Ramos (cell line): Measurements from ENCODE around the gene LOXL3.

Source experiments
- in situ Hi-C: fragments of 300-500 bp; cut with MboI; formaldehyde crosslinking; loops from one replicate; pipeline ENCODE4 v1.14.3; 2022; ENCODE audit warnings: low sequenced_read_pairs; ENCODE audit not compliant: unreplicated experiment

The LOXL3 gene

DNA sequence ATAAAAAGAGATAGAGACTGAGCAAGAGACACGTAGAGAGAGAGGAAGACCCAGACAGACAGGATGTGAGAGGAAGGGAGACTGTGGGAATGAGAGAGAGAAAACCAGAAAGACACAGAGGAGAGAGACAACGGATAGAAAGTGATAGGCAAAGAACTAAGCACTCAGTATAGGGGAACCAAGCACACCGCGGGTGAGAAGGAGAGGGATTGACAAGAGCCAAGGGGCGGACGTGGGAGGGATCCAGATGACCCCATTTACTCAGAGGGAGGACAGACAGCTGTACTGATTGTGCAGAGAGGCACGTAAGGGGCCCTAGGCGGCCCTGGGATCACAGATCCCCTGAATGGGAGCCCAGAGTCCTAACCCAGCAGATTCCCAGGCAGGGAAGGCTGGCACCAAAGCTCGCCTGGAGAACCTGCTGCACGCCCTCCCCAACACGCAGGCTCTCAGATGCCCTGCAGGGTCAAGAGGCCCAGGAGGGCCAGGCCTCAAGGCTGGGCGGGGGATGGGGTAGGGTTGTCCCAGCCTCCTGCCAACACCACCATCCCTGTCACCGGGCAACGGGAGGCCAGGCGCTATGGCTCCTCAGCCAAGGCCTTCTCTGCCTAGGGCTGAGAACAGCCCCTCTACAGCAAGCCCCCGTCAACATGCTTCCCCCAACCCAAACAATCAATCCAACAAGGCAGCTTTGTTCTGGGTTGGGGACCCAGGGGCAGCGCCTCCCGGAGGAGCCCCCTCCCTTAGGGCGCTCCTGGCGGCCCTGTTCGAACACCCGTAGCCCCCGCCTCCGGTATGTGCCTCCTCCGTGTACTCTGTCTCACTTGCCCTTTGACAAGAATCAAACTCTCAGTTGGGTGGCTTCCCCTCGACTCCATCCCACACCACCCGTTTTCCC, 579 bp downstream of the LOXL3 start:
- in situ Hi-C loops: no loop called here

DNA sequence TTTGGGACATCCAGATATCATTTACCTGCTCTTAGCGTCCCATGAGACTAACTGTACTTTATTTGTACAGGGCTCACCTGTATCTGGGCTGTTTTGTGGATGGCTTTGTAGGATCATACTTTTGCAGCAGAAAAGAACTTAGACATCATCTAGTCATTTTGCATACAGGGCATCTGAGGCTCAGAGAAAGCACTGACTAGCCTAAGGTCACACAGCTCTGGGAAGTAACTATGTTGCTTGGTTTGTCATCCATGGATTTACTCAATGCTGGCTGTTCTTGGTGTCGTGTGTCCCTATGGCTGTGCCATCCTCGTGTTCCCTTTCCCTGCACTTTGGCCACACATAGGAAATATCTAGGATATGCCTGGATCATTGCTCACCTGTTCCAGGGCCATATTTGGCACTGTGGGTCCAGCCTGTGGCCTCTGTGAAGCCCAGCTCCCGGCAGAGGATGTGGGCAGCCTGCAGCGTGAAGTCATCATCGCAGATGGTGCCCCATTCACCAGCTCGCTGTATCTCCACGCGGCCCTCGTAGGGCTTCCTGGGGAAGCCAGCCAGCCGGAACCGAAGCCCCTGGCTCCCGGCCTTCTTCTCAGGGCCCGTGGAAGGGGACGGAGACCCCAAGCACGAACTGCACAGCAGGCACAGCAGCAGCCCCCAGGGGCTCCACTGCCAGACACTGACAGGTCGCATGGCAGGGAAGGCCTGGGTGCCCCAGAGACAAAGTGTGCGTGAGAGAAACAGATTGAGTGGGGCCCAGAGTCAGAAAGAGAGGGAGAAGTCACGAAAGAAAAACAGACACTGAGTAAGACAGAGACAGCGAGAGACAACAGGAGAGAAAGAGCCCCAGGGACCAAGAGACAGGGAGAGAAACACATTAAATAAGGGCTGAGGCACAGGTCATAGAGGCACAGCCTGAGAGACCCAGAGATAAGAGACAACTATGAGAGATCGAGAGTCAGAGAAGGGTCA, 1.5 kb downstream of the LOXL3 start:
- in situ Hi-C loops: no loop called here

DNA sequence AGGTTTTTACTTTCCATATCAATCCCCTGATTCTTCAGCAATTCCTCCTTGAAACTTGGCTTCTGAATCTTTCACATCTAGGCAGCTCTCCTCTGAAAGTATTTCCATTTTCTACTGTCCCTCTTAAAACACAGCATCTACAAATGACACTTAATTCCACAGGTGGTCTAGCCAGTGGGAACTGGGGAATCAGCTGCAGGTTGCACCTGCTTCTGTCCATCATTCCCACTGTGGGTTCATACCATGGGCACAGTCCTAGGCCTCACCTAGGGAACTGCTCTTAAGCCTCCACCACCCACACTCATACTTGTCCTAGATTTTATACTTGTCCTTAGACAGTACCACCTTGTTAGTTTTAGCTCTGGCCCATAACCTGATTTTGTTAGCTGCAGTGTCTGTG, 2.2 kb downstream of the LOXL3 start:
- in situ Hi-C loops: no loop called here

DNA sequence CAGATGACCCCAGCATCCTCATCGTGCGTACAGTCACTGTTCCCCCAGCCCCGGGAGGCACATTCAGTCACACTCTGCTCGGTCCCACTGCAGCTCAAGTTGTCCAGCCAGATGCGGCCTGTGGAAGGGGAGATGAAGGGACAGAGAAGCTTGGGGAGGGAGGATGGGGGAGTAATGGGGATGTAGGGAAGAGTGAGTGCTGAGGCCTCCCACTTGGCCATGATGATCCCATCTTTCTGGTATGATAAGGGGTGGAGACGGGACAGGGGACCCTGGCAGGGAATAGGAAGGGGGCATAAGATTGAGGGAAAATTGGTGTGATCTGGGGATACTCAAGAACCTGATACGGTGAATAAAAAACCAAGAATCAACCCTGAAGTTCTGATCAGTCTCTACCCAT, 3.5 kb downstream of the LOXL3 start:
- in situ Hi-C loops: no loop called here

DNA sequence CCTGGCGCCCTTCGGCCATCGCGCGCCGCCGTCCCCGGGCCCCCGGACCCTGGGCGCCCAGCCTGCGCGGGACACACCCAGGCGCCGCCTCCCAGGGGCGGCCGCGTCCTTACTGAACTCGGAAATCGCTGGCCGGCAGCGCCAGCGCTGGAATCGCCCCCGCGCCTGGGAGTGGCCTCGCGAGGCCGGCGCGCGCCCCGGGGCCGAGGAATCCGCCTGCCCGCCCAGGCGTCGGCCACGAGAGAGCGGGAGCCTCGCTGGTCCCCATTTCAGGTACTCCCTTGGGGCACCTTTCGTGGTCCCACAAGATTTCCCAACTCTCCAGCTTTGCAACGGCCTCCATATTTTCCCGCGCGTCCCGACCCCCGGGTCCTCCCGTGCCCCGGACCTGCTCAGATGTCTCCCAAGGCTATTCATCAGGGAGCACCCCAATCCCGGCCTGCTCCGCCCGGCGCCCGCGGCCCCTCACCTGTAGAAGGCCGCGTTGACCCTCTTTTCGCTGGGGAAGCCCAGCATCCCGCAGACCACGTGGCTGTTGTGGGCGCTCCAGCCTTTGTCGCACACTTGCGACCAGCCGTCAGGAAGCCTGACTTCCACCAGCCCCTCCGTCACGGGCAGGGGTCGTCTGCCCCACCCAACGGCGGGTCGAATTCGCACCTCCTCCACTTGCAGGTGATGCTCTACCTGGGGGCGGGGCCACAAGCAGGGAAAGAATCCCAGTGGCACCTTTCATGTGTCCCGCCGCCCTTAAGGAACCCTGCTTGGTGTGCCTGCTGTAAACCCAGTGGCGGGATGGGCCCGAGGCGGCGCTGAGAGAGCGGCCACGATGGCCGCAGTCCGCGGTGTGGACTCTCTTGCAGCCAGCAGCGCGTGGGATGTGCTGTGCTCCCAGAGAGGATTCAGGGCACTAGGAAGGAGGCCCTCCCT, 4.6 kb downstream of the LOXL3 start:
- in situ Hi-C loops: no loop called here

DNA sequence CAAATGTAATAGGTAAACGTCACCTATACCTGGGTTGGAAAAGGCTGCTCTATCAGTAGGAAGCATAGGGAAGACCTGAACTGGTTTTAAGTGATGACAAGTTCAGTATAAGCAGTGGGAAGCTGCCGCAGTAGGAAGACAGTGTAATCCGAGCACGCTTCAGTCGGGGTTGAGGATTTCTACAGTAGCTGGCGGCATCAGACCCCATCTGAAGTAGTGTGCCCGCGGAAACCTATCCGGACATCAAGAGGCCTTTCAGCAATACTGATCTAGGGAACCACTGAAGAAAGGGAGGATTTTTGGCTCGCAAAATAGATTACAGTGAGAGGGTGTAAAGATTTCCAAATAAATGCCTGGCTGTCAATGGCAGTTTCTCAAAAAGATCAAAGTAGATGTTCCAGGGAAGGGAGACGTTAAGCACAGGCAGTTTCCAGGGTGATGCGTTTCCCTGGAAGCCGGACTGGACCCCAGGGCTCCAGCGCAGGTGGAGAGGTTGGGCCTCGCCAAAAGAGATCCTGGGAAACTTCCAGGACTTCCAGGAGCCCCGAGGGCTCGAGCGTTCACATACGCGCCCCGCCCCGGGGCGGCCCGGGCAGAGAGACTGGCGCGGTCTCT, 5.3 kb downstream of the LOXL3 start:
- in situ Hi-C loops: no loop called here

DNA sequence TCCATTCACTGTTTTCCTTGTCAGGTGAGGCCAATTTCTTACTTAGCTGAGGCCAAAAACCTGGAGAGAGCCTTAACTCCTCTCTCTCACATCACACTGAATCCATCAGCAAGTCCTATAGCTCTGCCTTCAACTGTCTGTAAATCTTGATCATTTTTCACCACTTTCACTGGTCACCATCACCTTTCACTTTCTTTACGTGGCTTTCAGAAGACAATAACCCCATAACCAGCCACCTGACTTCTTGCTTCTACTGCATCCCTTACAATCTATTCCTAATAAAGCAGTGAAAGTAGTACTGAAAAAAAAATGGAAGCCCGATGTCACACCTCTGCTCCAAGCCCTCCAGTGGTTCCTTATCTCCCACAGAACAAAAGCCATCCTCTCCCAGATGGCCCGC, 7.7 kb downstream of the LOXL3 start:
- in situ Hi-C loops: no loop called here

DNA sequence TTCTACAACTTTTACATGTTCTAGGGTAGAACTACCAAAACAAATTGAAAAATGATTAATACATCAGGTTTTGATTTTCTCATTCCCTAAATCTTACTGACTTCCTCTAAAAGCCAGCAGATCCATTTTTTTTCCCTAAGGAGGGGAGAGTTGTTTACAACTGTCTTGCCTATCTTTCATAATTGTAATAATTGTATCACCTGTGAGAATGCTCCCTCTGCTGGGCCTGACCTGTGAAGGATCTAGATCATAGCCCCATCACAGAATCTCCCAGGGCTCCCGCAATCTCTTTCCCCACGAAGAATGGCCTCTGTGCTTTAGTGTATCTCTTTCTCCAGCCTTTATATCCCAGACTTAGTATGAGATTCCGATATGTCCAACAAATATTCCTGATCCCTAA, 9.1 kb downstream of the LOXL3 start:
- in situ Hi-C loops: no loop called here

DNA sequence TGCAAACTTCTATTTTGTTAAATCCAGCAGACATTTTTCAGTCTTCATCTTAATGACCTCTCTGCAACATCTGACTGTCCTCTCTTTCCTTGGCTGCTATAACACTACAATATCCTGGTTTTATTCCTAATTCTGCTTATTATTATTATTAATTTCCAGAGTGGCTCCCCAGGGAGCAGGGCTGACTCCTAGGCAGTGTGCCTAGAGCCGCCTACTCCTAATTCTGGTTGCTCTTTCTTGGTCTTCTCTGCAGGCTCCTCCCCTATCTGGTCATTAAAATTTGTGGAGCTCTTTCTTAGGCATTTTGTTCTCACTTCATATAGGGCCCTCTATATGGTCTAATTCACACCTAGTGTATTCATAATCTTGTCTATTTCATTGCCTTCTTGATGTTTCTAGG, 10.8 kb downstream of the LOXL3 start:
- in situ Hi-C loops: no loop called here

DNA sequence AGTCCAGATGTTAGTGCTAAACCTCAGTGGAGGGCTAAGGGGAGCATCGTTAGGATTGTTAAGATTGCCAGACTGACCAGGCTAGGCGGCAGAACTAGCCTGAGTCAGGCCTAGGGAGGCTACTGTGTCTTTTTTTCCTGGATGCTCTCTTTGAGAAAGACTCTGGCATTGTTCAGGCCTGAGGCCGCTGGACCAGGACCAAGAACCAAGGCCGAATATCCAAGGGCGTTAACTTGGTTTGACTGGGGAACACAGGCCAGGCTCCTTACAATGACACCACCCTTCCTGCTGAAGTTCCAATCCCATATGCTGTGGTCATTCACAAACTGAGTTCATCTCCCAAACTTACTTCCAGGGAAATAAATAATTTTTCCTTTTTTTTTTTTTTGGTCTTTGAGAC, 13.5 kb downstream of the LOXL3 start:
- in situ Hi-C loops: no loop called here

DNA sequence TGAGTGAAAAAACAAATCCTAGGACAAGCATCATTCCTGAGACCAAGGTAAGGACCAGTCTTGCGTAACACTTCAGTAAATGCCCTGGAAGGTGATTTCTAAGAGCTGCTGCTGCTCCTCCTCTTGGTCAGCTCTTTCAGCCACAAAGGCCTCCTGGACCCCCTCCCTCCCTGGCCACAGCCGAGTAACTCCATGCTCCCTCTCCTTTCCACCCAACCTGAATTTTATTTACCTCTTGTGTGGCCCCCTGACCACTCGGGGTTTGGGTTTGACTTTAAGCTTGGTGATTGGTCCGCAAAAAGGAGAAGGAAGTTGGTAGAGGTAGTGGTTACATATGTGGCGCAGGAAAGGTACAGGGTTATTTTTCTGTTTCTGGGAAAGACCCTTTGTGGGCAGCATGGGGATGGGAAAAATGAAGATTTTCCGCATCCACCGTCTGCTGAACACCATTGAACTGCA, 14.8 kb downstream of the LOXL3 start:
- in situ Hi-C loops: no loop called here

- in situ Hi-C loops: no loop called here
These were observed 16.6 kb downstream of the LOXL3 start for GRCh38 chr2:74537140-74537539.

DNA sequence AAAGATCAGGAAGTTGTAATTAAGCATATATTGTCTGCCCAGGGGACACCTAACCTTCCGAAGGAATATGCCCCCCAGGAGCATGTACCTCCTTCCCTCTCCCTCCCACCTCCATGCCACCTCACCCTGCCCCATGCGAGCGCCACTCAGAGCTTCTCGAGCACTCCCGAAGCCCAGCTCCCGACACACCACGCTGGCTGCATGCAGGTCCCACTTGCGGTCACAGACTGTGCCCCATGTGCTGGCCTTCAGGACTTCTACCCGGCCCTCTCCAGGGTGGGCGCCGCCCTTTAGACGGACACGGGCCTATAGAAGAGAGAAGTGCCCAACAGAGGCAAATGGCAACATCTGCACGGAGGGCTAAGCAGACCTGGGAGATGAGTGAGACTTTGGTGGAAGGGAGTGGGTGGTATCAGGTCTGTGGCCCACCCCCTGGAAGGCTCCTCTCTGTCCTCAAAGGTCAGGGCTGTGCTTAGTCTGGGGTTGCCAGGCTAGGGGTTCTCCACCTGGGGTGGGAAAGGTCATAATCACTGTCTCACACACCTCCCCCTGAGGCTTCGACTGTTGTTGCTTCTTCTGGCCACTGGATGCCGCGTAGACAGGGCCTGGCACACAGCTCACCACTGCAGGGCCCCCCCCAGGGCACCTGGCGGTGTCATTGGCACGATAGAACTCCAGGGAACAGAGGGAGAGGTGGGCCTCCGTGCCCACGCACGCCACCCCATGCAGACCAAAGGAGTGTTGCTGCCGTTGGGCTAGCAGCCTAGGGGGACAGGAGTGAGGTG, 17.4 kb downstream of the LOXL3 start:
- in situ Hi-C loops: no loop called here

GRCh38 chr2:74535440-74535965, 18.2 kb downstream of the LOXL3 start:
- in situ Hi-C loops: no loop called here

GRCh38 chr2:74534411-74534810, 19.3 kb downstream of the LOXL3 start:
- in situ Hi-C loops: no loop called here

- in situ Hi-C loops: no loop called here
These were observed 20.3 kb downstream of the LOXL3 start for GRCh38 chr2:74533464-74533863.

DNA sequence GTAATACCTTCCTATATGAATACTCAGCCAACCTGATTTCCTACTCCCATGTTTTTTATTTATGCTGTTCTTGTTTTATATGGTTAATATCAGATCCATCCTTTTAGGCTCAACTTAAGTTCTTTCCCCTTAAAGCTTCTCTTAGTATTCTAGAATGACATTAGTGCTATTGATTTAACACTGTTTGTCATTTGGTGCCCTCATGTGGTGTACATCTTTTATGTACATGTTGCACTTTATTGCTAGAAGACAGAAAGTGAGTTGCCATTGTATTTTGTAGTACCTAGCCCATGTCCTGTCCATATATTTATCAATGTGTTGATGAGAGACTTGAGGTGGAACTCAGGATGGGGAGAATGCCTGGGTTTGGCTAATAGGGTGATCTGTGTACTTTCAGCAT, 21.5 kb downstream of the LOXL3 start:
- in situ Hi-C loops: no loop called here

DNA sequence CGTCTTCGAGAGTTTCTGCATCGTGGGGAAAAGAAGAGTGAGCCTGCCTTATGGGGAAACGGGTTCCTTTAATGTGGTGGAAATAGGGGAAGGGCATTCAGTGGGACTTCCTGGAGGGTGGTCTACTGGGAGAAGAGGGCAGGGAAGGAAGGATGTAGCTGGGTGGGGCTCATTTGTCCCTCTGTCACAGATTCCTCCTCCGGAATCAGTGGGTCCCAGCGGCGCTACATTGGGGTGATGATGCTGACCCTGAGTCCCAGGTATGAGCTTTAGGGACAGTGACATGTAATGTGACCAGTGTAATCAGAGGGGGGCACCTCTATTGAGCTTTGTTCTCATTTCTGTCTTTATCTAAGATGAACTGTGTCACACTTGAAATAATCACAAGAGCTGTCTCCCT, 22.1 kb downstream of the LOXL3 start:
- in situ Hi-C loops: no loop called here
